Stimulated activated CD4-positive, alpha-beta T cell treated with anti-CD3 and anti-CD28 coated beads, Interleukin-1b, Interleukin-23, amount 100 ng/mL, for 4 hours (primary cell): ENCODE results near the gene SLC16A14.
A peak's percentile ranks its signal among the peaks of the same experiment; 100 is the strongest.

ENCODE experiments used
- DNase-seq, 2 donors: peaks; one replicate each; pipeline ENCODE4 v3.0.0-alpha.2; 2020; ENCODE audit warnings: low read depth in 2 of 2

SLC16A14 gene

GRCh38 chr2:230042195-230042594 is 26.5 kb downstream of the SLC16A14 start:
- no peak for DNase-seq

- no peak for DNase-seq
Observed at GRCh38 chr2:230023313-230023712, 45.4 kb downstream of the SLC16A14 start.

- no peak for DNase-seq
Observed at GRCh38 chr2:230019742-230020141, 49.0 kb downstream of the SLC16A14 start.

DNA sequence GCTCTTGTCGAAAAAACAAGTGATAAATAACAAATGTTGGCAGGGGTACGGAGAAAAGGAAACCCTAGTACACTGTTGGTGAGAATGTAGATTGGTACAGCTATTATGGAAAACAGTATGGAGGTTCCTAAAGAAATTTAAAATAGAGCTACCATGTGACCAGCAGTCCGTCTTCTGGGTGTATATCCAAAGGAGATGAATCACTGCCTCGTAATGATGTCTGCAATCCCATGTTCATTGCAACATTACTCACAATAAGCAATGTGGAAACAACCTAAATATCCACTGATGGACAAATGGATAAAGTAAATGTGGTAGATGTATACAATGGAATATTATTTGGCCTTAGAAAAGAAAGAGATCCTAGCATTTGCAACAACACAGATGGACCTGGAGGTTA is 50.6 kb downstream of the SLC16A14 start:
- DNase-seq: no peak

DNA sequence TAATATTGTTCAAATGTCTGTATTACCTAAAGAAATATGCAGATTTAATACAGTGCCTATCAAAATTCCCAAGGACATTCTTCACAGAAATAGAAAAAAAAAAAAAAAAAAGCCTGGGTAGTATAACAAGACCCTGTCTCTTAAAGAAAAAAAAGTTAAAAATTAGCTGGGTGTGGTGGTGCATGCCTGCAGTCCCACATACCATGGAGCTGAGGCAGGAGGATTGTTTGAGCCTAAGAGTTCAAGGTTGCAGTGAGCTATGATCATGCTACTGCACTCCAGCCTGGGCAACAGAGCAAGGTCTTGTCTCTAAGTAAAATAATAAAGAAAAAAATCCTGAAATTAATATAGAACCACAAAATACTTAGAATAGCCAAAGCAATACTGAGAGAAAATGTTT is 51.9 kb downstream of the SLC16A14 start:
- DNase-seq: no peak

- DNase-seq: no peak
Observed at GRCh38 chr2:230012267-230012884, 56.3 kb downstream of the SLC16A14 start.

DNA sequence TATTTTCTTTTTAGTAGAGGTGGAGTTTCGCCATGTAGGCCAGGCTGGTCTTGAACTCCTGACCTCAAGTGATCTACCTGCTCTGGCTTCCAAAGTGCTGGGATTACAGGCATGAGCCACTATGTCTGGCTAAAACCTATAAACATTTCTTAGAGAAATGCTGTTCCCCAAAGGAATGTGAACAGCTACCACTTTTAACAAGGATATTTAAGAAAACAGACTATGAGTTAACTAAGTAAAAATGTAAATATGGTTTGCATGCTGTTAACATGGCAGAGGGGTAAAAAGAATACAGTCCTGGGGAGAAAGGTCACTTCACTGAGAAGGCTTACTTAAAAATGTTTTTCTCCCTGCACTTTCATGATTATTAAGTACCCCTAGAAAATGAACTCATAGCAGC is 57.1 kb downstream of the SLC16A14 start:
- DNase-seq: no peak

- no peak for DNase-seq
Observed at GRCh38 chr2:230010501-230010900, 58.2 kb downstream of the SLC16A14 start.

DNA sequence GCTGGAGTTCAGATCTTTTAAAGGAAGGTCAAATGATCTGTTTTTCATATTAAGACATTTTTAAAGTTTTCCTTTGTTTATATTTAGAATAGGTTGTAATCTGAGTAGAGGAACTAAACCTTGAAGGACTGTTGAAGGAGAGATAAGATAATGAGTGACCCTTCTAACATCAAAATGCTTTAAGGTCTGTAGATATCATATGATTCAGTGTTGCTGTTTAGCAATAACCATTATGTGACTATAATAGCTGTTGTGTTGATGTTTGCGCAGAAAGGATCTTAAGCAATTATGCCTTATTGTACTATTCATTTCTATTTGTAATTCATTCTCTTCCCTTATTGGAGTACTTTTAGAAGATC is 60.0 kb downstream of the SLC16A14 start:
- no peak for DNase-seq

GRCh38 chr2:230007931-230008707 is 60.6 kb downstream of the SLC16A14 start:
- DNase-seq: peak; percentile 79 to 87

GRCh38 chr2:230000118-230000841 is 68.4 kb downstream of the SLC16A14 start:
- no peak for DNase-seq

DNA sequence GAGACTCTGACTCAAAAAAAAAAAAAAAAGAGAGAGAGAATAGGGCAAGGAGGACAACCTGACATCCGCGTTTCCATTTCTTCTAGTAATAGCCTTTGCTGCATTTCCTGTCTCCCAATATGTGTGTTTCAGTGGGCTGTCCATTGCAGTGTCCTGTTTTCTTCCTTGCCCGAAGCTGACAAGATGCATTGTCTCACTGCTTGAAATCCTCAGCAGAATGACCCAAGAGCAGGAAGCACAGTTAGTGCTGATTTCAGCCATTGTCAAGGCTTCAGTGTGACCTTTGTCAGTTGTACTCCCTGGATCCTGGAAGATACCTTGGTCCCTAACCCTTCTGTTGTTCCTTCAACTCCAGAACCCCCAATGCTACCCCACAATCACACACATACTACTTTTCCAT is 71.2 kb downstream of the SLC16A14 start:
- no peak for DNase-seq

DNA sequence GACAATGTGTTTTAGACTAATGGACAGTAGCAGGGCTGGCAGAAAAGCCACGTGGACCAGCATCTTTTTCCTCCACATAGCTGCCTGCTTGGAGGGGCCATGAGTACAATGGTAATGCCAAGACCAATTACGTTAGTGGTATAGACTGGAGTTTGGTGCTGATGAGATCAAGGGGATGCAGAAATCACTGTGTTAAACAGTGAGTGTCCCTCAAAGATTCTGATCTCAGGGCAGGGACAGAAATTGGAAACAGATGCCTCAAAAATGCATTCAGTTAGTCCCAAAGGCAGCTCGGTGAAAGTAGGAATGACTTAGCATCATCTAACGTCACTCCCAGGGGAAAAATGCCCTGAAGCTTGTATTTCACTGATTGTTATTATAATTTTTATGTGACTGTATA is 72.4 kb downstream of the SLC16A14 start:
- DNase-seq: no peak

DNA sequence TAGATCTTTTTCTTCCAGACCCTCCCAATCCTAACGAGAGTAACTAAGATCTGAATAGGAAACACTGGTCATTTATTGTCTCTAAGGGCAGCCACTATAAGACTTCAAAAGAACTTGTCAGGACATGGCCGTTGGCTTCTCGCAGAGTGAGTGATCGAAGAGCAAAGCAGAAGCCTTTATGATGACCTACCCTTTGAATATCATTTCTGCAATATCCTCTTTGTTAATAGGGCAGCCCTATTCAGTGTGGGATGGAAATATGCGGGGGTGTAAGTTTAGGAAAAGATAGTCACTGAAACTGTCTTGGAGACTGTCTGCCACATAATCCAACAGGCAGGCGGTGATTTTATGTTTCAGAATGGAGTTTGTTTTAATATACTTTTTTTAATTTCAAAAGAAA is 75.5 kb downstream of the SLC16A14 start:
- DNase-seq: no peak
